Esophagus squamous epithelium (tissue), 4 donors: ENCODE results near the gene UBE2G2.

ENCODE experiments used
- CTCF ChIP-seq, 6 experiments: fragments of 450-650 bp in 4 of 6; fragments of 200-600 bp in 2 of 6; sonication (generic) in 2 of 6; IDR thresholded peaks; one replicate each; pipeline ENCODE4 v1.5.1; 2016 to 2019; ENCODE audit warnings: antibody characterized with exemption in 6 of 6, mild to moderate bottlenecking in 4 of 6, moderate library complexity in 4 of 6
- POLR2A ChIP-seq, 4 donors: fragments of 450-650 bp; IDR thresholded peaks; one replicate each; pipeline ENCODE4 v1.6.1; 2017; ENCODE audit warnings: antibody characterized with exemption in 4 of 4, mild to moderate bottlenecking in 4 of 4, moderate library complexity in 3 of 4

GRCh38 chr21:44766014-44766817, 35.4 kb downstream of the UBE2G2 start:
- TF ChIP-seq CTCF (IDR thresholded peaks at IDR 0.05) (no peak), POLR2A (IDR thresholded peaks at IDR 0.05) (no peak)
